Hematopoietic multipotent progenitor cell treated with erythropoietin and hydrocortisone succinate and interleukin-3 and kit ligand, for 6 days (in vitro differentiated cells): Measurements from ENCODE around the gene MEG3.

Source experiments
- DNase-seq: peaks from one replicate; pipeline ENCODE4 v3.0.0-alpha.2; 2015

The MEG3 gene

DNA sequence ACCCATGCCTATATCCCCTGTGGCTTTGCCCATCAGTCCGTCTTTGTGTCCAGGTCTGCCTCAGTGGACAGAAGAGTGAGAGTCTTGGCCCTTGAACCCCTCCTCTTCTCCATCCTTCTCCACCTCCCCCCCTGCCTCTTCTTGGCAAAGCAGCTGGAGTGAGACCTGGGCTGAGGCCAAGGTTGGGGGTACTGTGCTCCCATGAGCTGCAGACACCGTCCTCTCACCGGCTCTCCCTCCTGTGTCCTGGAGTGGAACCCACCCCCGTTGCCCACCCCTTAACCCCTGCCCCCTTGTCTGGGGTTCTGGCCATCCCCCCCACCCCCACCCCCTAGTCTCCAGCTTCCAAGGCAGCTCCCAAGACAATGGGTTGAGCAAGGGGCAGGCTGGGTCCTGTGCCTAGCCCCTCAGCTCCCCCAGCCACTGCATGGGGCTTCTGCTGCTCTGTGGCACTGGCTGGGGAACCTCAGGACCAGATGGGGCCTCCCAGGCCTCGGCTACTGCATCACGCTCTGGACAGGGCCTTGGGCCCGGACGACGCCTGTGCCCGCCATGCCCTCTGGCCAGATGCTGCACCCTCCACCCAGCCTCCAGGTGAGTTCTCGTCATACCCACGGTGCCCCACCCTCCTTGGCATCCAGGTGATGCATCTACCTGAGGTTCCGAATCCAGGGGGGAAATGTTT lies 41.9 kb downstream of the MEG3 start:
- no peak for DNase-seq

DNA sequence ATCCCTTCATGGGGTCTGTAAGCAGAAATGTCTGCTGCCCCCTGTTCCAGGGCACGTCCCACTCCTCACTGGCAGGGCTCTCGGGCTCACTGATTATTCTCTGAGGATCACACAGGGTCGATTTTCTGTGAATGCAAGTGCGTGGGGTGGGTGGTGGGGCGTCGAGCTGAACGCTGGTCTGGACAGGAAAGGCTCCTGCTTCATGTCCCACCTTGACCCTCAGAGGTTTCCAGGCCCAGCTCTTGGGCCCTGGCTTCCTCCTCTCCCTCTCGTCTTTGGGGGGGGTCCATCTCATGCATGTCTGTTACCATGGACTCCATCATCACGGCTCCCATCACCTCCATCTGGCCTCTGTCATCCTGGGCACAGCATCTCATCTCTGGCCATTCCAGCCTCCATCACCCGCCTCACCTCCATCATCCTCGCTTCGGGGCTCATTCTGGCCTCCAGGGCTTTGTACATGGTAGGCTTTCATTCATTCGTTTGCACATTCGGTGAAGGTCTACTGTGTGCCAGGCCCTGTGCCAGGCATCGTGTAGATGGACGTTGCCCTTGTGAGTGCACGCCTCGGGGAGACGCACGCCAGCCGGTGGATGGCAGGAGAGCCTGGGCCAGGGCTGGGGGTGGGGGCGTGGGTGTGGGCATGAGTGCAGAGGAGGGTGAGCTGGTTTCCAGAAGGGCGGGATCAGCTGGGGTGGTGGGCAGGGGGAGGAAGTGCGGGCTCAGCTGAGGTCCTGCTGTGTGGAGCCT lies 42.9 kb downstream of the MEG3 start:
- no peak for DNase-seq

DNA sequence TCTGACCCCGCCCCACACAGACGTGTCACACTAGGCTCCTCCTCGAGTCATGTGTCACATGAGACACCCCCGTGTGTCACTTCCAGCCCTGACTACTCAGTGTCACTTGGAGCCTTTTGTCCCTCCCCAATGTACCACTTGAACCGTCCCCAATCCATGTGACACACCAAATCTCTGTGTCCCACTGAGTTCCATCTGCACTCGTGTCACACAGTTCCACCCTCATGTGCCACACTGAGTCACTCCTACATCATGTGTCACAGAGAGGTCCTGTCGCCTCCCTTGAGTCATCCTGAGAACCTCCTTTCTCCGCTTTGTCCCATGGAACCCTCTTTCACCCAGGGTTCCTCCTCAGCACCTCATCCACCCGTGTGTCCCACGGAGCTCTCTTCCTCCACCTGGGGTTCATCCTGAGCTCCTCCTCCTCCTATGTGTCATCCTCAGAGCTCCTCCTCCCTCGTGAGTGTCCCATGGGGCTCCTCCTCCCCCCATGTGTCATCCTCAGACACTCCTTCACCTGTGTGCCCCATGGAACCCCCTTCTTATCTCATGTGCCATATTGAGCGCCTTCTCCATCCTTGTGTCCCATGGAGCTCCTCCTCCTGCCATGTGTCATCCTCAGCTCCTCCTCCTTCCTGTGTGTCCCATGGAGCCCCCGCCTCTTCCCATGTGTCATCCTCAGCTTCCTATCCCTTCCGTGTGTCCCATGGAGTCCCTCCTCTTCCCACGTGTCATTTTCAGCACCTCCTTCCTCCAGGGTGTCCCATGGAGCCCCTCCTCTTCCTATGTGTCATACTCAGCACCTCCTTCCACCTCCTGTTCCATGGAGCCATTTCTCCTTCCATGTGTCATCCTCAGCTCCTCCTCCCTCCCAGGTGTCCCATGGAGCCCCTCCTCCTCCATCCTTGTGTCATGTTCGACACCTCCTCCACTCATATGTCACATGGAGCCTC lies 45.6 kb downstream of the MEG3 start:
- DNase-seq = no peak

DNA sequence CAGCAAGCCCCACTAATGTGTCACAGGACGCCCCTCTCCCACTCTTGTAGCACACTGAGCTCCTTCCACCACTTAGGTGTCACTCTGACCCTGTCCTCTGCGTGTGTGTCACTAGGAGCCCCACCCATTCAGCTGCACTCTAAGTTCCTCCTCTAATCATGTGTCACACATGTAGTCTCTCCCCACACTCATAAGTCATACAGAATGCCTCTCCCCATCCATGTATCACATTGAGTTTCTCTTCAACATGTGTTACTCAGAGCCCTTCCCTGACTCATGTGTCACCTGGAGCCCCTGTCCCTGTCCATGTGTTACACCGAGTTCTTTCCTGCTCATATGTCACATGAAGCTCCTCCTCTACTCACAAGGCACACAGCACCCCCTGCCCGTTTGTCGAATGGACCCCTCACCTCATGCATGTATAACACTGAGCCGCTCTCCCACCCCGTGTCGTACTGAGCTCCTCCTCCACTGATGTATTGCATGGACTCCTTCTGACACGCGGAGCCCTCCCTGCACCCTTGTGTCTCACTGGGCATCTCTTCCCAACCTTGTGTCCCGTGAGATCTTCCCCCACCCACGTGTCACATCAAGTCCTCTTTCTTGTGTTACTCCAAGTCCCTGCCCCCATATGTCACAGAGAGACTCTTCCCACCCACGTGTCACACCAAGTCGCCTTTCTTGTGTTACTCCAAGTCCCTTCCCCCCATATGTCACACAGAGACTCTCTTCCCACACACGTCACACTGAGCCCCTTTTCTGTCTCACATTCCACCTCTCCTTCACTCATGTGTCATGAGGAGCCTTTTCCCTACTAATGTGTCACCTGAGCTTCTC lies 46.6 kb downstream of the MEG3 start:
- DNase-seq = no peak

DNA sequence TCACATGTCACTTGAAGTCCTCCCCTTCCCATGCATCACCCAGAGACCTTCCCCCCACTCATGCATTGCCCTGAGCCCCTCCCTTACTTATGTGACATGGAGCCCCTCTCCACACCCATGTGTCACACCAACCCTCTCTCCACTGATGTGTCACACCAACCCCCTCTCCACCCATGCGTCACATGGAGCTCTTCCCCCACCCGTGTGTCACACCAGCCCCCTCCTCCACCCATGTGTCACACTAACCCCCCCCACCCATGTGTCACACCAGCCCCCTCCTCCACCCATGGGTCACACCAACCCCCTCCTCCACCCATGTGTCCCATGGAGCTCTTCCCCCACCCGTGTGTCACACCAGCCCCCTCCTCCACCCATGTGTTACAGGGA lies 47.2 kb downstream of the MEG3 start:
- DNase-seq = no peak

DNA sequence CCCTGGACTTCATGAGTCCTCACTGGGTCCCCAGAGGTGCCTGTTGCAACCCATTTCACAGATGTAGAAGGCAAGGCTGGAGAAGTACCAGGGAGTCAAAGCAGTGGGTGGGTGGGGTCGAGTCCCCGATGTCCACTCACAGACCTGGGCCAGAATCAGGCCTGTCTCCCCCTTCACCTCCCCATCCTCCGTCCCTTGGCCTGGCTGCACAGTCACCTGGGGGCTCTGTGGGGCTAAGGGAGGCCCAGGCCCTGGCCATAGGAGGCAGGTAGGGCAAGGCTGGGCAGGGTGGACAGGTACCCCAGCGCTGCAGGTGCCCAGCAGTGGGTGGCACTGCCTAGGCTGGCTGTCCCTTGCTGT lies 48.1 kb downstream of the MEG3 start:
- DNase-seq = no peak

DNA sequence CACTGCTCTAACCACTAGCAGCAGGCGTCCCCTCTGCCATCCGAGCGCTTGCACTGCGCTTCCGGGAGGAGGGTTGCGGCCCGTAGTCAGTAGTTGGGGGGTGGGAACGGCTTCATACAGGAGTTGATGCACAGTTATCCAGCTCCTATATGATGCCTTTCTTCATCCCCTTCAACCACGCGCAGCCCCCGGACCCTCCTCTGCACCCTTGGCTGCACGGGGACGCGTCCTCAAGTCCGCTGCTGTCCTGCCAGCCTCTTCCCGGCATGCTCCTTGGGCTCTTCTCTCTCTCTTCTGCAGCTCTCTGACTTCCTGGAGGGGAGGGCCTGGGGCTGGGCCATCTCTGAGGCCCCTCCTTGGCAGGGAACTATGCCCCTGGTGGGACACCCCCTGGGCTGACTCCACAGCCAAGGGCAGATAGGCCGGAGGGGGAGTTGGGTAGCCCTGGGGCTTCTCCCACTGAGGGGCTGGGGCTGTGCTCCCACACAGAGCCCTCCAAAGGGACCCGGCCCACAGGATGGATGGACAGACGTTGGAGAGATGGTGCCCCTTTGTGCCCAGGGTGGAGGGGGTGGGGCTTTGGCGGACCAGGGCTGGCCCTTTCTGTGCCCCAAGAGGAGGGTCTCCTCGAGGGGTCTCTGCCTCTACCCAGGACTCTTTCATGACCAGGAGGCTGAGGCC lies 48.6 kb downstream of the MEG3 start:
- no peak for DNase-seq

DNA sequence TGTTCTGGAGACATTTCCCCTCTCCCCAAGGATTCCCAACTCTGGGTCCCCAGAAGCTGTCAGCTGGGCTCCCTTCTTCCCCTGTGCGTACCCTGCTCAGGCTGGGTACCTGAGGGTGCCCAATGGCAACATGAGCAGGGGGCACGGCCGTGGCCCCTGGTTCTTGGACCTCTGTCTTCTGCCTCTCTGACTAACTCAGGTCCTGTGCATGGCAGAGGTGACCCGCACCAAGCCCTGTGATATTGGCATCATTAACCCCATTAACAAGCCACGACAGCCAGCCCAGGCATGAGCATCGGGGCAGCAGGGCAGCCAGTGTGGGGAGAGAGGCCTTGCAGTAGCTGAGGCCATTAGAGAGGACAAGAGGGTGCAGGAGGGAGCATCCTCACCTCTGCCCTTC lies 49.2 kb downstream of the MEG3 start:
- DNase-seq = no peak

DNA sequence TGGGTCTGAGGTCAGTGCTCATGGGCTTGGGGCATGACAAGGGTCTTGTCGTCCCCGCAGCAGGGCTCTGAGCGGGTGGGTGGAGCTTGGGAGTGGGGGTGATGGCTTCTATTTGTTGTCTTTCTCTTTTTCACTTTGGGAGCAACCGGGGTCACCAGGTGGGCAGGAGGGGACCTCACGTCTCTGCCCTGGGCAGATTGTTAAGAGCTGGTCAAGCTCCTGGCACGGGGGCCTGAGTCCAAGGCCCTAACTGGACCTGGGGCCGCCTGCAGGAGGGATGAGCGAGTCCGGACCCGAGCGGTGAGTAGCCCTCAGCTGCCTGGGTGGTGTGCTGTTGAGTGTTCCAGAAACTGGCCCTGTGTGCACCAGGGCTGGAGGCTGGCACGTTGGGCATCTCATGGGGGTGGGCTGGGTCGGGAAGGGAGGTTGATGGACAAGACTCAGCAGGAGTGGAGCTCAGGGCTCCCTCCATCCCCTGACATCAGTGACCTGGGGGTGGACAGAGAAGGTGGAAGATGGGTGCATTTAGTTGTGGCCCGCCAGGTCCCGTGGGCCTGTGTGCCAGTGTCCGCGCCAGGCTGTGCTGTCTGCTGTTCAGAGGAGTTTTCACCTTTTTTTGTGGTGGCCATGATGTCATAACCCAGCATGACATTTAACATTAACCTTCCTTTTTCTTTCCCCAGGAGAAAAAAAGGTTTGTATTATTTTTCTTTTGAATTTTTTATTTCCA lies 50.1 kb downstream of the MEG3 start:
- no peak for DNase-seq

DNA sequence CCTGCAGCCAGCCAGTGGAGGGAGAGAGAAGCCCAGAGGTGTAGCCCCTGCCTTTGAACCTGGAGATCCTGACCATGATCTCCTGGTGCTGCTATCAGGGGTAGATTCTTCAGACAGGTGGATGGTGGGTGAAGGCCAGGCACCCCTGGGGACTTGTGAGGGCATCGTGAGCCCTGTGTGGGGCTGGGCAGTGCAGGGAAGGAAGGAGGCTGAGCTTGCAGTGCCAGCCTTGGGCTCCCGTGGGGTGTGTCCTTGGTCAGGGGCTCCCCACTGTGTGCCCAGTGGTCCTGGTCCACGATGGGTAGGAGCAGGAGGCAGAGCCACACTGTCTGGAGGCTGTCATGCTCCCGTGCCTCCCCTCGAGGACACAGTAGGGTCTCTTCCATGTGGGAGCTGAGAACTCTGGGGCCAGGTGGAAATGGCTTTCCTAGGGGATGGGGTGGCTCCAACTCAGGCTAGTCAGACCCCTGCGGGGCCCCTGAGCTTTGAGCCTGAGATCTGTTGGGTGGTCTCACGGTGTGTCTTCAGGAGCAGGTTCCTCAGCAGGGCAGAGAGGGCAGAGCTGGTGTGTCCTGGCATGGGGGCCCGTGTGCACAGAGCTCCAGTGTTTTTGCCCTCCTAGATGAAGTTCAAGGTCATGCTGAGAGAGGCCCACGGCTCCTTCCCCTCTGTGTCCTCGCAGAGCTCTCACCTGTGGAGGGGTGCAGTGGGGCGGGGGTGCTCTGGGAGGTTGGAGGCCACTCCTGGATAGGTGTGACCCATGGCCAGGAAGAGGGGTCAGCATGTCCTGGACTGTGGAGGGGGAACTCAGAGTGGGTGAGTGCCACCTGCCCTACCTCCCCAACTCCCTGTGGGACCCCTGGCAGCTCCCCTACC lies 52.6 kb downstream of the MEG3 start:
- no peak for DNase-seq

DNA sequence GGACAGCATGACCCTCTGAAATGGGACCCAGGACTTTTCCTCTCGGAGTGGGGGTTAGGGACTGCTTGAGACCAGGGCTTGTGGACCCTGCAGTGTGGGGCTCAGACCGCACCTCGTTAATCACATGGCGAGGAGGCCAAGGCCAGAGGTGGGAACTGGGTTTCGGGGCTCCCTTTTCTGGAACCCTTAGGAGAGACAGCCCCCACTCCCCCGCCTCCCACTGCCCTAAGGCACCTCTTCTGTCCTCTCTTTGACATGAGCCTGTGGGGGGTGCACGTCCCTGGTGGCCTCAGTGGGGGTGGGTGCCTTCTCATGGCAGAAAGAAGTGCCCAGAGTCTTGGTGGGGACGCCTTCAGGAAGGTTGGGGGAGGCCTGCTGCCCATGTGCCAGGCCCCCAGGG lies 53.3 kb downstream of the MEG3 start:
- no peak for DNase-seq

DNA sequence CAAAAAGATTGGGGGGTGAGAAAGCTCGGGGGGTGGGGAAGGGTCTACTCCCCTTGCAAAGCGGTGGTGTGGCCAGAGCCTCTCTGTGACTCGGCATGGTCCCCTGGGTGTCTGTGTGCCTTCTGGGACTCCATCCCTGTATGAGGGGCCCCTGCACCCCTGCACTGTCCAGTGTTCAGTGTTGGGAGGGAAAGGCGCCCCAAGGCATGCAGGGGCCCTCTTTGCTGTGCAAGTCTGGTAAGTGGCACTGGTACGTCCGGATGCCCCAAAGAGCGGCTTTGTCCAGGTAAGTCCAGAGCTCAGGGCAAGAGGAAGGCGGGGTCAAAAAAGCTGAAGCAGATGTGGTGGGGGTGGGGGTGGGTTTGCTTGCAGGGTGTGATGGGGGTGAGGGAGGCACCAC lies 53.9 kb downstream of the MEG3 start:
- DNase-seq = no peak

DNA sequence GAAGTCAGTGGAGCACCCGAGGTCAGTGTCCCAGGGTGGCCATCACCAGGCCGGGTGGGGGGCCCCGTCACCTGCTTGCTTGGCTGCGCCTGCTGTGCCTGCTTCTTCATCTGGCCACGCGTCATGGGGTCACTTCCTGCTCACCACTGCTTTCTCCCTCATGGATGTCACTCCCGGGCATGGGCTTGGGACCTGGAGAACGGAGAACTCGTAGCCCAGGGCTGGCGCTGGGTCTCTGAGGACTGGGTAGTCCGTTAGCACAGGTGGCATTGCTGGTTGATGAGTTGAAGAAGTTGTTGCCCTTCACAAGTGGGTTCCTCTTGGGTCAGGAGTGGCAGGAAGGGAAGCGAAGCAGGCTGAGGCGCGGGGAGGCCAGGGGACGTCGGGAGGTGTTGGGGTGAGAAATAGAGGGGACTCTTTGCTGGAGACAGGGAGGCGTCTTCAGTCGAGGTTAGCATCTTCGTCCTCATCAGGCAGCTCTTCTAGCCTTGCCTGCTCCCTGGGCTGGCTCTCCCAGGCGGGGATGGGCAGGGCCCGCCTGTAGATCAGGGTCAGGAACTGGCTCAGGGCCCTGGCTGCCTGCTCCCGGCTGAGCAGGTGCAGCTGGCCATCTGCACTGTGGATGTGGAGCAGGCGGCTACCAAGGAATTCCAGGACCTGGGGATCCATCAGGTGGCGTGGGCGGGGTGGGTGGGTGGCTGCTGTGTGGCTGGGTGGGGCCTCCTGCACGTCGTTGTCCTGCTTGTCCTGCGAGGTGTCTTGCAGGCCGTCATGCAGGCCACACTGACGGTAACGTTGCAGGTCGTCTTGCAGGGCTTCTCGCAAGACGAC lies 54.6 kb downstream of the MEG3 start:
- DNase-seq = no peak

DNA sequence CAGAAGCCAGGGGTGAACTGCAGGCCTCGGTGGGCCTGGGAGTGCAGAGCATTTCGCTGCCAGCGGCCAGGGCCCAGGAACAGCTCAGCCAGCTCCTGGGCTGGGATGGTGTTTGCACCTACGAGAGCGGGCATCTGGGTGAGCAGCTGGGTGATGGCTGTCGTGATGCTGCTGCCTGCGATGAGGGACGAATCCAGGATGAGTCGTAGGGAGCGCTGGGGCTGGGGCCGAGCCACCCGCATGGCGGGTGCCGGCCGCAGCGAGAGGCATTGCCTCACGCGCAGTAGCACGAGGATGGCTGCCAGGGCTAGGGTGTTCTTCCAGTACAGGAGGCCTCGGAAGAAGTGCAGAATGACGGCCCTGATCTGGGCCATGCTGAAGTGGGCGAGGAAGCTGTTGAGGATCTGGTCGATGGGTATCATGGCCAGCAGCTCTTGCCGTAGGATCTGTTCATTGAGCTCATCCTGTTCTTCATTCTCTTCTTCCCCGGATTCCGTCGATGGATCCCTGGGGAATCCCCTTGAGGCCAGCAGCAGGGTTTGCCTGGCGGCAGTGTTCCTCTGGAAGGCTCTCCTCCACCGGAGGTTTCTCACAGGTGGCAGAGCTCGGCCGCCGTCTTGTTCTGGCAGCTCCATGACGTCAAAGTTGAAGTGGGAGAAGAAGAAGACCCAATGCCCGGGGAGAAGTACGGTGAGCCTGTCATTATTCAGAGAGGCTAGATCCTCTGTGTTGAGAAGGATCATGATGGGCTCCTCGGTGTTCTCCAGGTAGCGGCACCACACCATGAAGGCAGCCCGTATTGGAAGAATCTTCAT lies 55.5 kb downstream of the MEG3 start:
- DNase-seq = no peak

DNA sequence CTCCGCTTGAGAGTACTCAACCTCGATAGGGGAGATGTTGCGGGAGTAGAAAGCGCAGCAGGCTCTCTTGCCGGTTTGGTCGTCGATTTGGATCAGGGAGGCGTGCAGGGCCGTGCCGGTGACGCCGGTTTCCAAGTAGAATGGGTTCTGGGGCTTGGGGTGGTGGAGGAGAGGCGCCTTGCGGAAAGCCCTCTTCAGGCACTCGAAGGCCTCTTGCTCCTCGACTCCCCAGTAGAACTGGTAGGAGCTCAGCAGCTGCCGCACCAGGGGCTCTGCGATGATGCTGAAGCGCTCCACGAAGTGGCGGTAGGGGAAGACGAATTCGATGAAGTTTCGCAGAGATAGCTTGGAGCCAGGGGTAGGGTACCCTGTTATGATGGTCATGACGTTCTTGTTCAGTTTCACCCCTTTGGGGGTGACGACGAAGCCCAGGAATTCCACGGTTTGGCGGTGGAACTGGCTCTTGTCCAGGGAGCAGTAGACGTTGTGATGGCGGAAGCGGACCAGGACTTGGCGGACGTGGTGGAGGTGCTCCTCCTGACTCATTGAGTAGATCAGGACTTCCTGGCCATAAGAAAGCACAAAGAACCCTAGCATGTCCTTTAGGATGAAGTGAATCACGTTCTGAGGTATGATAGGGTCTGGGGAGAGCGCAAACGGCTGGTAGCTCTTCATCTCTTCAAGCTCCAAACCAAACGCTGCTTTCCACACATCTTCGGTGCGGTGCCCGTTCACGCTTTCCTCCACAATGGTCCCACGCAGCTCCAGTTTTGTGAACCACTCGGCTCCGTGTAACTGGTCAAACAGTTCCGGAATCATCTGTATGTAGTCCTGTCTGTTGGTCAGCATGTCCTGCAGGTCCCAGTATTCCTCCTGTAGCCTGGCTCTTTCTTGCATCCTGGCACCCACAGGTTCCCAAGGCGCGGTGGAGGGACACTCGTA lies 56.4 kb downstream of the MEG3 start:
- DNase-seq = no peak

DNA sequence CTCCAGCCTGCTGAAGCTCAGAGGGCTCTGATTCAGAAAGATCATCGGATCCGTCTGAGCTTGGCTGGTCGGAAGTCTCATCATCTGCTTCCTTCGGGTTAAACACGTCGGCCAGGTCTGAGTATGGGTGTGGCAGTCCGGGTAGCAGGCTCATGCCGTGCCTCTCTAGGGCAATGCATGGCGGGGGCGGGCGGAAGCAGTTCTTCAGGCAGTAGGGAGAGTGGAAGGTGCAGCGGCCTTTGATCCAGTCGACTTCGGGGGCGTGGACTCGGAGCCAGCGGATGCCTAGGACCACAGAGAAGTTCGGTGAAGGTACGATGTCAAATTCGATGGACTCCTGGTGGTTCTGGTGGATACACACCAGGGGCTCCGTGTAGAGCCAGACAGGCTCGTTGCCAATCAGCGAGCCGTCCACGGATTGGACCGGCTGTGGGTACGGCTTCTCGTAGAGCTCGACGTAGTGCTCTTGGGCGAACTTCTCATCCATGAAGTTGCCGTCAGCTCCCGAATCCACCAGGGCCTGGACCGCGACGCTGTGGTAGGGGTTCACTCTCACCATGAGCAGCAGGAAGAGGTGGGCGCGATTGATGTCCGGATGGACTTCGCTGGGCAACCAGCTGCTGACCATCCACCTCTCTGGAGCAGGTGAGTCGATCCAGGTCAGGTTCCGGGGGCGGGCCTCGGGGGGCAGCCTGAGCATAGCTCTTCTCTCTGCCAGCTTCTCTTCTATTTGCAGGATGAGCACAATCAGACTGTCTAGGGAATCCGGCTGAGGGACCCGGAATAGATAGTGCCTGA lies 57.3 kb downstream of the MEG3 start:
- no peak for DNase-seq

DNA sequence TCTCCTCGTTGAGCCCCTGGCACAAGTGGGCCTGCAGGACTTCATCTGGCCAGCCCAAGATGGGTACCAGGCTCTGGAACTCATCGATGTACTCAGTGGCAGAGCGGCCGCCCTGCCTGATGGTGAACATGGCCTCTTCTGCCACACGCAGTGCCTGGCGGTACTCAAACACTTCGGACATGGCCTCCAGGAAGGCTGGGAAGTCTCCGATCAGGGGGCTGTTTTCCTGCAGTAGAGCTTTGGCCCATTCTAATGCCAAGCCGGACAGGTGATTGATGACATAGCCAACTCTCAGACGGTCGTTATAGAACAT lies 57.8 kb downstream of the MEG3 start:
- DNase-seq = no peak
